Epithelial cell of esophagus (primary cell): ENCODE measurements around the gene GRAMD4.

Experiments
- DNase-seq: peaks from one replicate; pipeline ENCODE4 v3.0.0; 2010; ENCODE audit warnings: low read depth
- H3K4me3 ChIP-seq: 2 replicates; pipeline ENCODE4 v1.5.1; 2011; ENCODE audit warnings: mild to moderate bottlenecking, low read length, control low read depth
- TF ChIP-seq, protein P1 (sequence below): IDR thresholded peaks from 2 replicates; pipeline ENCODE4 v1.5.1; 2011; ENCODE audit warnings: low read depth, mild to moderate bottlenecking, low read length, control low read depth, inconsistent platforms; ENCODE audit not compliant: insufficient read depth; ENCODE audit errors: missing control alignments

Gene GRAMD4

DNA sequence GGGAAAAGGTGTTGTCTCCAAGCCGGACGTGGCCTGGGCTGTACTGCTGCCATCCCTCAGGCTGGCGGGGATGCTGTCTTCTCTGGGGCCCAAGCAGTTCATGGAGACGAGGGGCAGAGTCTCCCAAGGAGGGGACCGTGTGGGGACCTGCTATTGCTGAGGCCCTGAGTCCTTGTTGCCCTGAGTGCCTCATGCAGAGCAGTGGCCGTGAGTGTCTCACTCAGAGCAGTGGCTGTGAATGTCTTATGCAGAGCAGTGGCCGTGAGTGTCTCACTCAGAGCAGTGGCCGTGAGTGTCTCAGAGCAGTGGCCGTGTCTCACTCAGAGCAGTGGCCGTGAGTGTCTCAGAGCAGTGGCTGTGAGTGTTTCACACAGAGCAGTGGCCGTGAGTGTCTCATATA lies 54.7 kb downstream of the GRAMD4 start:
- no peak overlapping the region for H3K4me3 ChIP-seq
- TF ChIP-seq, protein P1, sequence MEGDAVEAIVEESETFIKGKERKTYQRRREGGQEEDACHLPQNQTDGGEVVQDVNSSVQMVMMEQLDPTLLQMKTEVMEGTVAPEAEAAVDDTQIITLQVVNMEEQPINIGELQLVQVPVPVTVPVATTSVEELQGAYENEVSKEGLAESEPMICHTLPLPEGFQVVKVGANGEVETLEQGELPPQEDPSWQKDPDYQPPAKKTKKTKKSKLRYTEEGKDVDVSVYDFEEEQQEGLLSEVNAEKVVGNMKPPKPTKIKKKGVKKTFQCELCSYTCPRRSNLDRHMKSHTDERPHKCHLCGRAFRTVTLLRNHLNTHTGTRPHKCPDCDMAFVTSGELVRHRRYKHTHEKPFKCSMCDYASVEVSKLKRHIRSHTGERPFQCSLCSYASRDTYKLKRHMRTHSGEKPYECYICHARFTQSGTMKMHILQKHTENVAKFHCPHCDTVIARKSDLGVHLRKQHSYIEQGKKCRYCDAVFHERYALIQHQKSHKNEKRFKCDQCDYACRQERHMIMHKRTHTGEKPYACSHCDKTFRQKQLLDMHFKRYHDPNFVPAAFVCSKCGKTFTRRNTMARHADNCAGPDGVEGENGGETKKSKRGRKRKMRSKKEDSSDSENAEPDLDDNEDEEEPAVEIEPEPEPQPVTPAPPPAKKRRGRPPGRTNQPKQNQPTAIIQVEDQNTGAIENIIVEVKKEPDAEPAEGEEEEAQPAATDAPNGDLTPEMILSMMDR = no peak
- no peak for DNase-seq

DNA sequence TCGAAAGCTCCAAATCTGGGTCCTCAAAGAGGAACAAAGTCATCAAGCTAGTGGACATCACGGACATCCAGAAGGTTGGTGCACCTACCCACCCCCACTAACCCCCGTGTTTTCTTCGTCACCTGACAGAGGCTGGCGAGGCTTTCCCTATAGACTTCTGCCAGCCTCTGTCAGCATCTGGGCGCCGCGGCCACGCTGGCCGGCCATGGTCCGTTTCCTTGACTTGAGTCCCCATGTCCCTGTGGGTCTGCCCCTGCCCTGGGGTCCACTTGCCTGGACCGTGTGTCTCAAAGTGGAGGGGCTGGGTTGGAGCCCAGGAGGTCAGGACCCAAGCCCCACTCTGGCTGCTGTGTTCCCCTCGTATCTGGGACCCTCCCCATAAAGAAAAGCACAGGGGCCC lies 55.3 kb downstream of the GRAMD4 start:
- TF ChIP-seq, protein P1 = no peak
- no peak for DNase-seq
- H3K4me3 ChIP-seq = no peak overlapping the region

DNA sequence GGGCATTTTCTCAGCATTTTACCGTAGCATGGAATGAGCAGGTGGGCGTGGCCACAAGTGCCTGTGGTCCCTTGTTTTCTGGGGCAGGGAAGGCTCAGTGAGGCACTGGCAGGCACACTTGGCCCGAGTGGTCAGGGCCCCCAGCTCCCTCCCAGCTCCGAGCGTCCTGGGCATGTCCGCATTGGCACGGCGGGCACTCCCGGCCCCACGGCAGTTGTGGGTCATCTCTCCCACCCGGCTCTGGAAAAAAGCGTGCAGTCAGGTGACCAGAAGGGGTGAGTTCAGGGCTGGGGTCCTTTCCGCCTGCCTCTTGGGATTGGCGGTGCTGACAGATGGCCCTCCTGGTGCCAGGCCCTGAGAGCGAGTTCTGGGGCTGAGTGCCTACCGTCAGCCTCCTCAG lies 55.8 kb downstream of the GRAMD4 start:
- DNase-seq = no peak
- TF ChIP-seq, protein P1 = no peak
- no peak overlapping the region for H3K4me3 ChIP-seq

DNA sequence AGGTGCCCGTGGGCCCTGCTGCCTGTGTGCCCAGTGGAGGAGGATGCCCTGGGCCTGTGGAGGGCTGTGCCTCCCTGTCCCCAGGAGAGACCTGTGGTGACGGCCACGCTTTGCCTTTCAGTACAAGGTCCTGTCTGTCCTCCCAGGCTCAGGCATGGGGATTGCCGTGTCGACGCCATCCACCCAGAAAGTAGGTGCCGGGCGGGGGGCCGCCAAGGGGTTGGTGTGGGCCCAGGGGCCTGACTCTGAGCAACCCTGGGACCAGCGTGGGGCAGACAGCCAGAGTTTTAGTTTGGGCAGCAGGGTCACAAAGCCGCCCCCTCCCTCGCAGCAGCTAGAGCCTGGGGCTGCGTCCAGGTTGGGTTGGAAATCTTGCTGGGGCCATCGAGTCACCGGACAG lies 56.3 kb downstream of the GRAMD4 start:
- DNase-seq = no peak
- H3K4me3 ChIP-seq = no peak overlapping the region
- TF ChIP-seq, protein P1 = no peak

DNA sequence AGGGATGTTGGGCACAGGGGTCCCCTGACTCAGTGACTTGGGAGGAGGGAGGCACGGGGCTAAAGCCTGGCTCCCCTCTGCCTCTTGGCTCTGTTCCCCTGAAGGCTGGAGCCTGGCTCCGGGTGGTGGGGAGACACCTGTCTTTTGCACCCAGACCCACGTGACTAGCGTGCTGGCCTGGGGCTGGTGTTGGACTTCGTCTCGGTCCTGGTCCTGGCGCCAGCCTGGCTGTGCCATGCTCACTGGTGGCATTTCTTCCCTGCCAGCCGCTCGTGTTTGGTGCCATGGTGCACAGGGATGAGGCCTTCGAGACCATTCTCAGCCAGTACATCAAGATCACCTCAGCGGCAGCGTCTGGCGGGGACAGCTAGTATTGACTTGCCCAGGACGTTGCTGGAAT lies 56.7 kb downstream of the GRAMD4 start:
- no peak for DNase-seq
- TF ChIP-seq, protein P1 = no peak
- H3K4me3 ChIP-seq = no peak overlapping the region

DNA sequence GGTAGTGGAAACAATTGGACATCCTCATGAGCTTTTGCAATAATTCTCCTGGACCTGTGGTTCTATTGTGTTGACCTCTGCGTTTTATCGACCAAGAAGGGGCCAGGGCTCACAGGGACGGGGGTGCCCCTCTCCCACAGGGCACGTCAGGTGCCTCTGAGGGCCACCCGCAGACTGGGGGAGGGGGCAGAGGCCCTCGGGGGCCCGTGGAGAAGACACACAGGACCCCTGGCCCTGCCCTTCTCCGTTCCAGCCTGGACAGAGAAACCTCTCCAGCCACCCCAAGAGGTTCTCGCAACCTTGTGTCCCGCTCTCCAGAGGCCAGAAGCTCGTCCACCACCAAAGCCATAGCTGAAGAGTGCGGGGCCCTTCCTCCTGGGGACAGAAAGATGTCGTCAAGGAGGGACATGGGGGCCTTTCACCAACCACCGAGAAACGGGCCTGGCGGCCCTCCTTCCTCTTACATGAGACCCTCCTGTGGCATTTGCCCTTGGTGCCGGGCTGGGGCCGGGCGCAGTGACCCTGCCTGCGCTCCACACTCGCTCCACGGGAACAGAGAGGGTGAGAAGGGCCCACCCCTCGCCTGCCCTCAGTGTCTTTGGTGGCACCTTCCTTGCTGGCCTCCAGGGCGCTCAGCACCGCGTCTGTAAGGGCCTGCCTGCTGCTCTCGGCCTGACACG lies 57.3 kb downstream of the GRAMD4 start:
- TF ChIP-seq, protein P1 = no peak
- no peak overlapping the region for H3K4me3 ChIP-seq
- DNase-seq = no peak

DNA sequence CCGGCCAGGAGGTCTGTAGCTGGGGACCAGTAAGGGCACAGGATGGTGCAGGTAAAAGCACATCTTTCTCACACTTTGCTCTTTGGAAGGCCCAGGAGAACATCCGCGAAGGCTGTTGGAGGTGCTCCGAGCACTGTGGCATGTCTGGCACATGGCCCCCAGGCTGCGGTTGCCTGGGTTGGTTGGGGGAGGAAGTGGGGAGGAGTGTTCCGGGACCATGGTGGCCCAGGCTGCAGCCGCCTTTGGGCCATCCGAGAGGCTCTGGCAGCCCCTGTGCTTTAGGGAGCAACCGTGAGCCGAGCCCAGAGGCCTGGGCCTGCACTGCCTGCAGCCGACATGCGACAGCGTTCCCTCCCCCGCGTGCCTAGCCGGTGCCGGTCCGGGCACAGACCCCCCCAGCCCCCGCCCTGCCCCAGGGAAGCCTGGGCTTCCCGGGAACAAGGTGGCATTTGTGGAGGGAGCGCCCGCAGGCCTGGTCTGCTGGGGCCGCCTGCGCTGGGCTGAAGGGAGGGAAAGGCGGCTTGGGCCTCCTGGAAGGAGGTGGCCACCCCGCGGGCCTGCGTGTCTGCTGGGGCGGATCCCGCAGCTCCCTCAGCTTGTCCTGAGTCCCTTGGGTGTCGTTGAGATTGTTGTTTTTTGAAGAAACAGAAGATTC lies 57.9 kb downstream of the GRAMD4 start:
- TF ChIP-seq, protein P1 = no peak
- no peak overlapping the region for H3K4me3 ChIP-seq
- DNase-seq = no peak
